Measurements from ENCODE around the gene GRB14. TPM values are rescaled to one million over a fixed set of nuclear protein-coding genes. Genes with fewer than 3 reads are reported as not detected.

The GRB14 gene
- total RNA-seq, 1 donor from 2014 or later: 4.5 TPM

- Histone ChIP-seq H3F3A (ENCODE audit: low read depth) (peaks cover 2% of the 10 kb centered on the region), H3K27me3 (no peaks in the 10 kb centered on the region), H3K79me2 (ENCODE audit: low read depth) (no peaks in the 10 kb centered on the region), H3K27ac (no peak overlapping the region), H2AFZ (replicated peaks) (no peak overlapping the region), H3K36me3 (no peaks in the 10 kb centered on the region), H3K4me1 (peaks cover 22% of the 10 kb centered on the region), H3K4me3 (no peak overlapping the region), H4K20me1 (ENCODE audit: low read depth) (no peaks in the 10 kb centered on the region), H3K9me3 (ENCODE audit: low read depth) (no peaks in the 10 kb centered on the region), H3K4me2 (no peak overlapping the region), H3K9ac (no peak overlapping the region)
- Mint-ChIP-seq H3K27ac (no peak overlapping the region), H3K36me3 (no peaks in the 10 kb centered on the region), H3K4me3 (no peak overlapping the region), H3K27me3 (ENCODE audit: insufficient read depth, low read depth) (no peaks in the 10 kb centered on the region), H3K9me3 (no peaks in the 10 kb centered on the region), H3K4me1 (peaks cover 10% of the 10 kb centered on the region)
- TF ChIP-seq EZH2phosphoT487 (IDR thresholded peaks at IDR 0.05): no peak
- TF ChIP-seq EZH2 (IDR thresholded peaks at IDR 0.05): no peak
- TF ChIP-seq CTCF (IDR thresholded peaks at IDR 0.05): no peak
- no peak for DNase-seq (ENCODE audit: low spot score)
Observed at GRCh38 chr2:164600763-164601162, 20.5 kb downstream of the GRB14 start.

GRCh38 chr2:164599954-164600589 lies 21.2 kb downstream of the GRB14 start:
- H3K27ac ChIP-seq: no peak overlapping the region

GRCh38 chr2:164597983-164598382 lies 23.3 kb downstream of the GRB14 start:
- no peaks in the 10 kb centered on the region for H3K9me3 Mint-ChIP-seq
- H3K27me3 Mint-ChIP-seq (ENCODE audit: insufficient read depth, low read depth): no peaks in the 10 kb centered on the region
- Histone ChIP-seq H3K4me2 (no peak overlapping the region), H3K79me2 (ENCODE audit: low read depth) (no peaks in the 10 kb centered on the region), H3K9me3 (ENCODE audit: low read depth) (no peaks in the 10 kb centered on the region), H3K27me3 (no peaks in the 10 kb centered on the region), H3K9ac (no peak overlapping the region), H3K36me3 (no peaks in the 10 kb centered on the region), H3F3A (ENCODE audit: low read depth) (peaks cover 10% of the 10 kb centered on the region), H2AFZ (replicated peaks) (no peak overlapping the region), H3K4me3 (no peak overlapping the region), H4K20me1 (ENCODE audit: low read depth) (no peaks in the 10 kb centered on the region), H3K4me1 (peaks cover 13% of the 10 kb centered on the region), H3K27ac (no peak overlapping the region)
- H3K4me3 Mint-ChIP-seq: no peak overlapping the region
- no peak for DNase-seq (ENCODE audit: low spot score)
- H3K4me1 Mint-ChIP-seq: no peaks in the 10 kb centered on the region
- H3K36me3 Mint-ChIP-seq: no peaks in the 10 kb centered on the region
- H3K27ac Mint-ChIP-seq: no peak overlapping the region
- TF ChIP-seq EZH2phosphoT487 (IDR thresholded peaks at IDR 0.05) (no peak), CTCF (IDR thresholded peaks at IDR 0.05) (no peak), EZH2 (IDR thresholded peaks at IDR 0.05) (no peak)

More at GRCh38 chr2:164599954-164600589, 21.2 kb downstream of the GRB14 start:
- Histone ChIP-seq H3F3A (ENCODE audit: low read depth) (peaks cover 9% of the 10 kb centered on the region), H3K27me3 (no peaks in the 10 kb centered on the region), H2AFZ (replicated peaks) (no peak overlapping the region), H3K36me3 (no peaks in the 10 kb centered on the region), H4K20me1 (ENCODE audit: low read depth) (no peaks in the 10 kb centered on the region), H3K4me2 (no peak overlapping the region), H3K4me1 (peaks cover 20% of the 10 kb centered on the region), H3K79me2 (ENCODE audit: low read depth) (no peaks in the 10 kb centered on the region), H3K9me3 (ENCODE audit: low read depth) (no peaks in the 10 kb centered on the region), H3K4me3 (no peak overlapping the region), H3K9ac (no peak overlapping the region)
- Mint-ChIP-seq H3K27me3 (ENCODE audit: insufficient read depth, low read depth) (no peaks in the 10 kb centered on the region), H3K27ac (no peak overlapping the region), H3K36me3 (no peaks in the 10 kb centered on the region), H3K4me1 (peaks cover 10% of the 10 kb centered on the region), H3K4me3 (no peak overlapping the region), H3K9me3 (no peaks in the 10 kb centered on the region)
- peak; percentile 96 for TF ChIP-seq CTCF (IDR thresholded peaks at IDR 0.05)
- TF ChIP-seq EZH2 (IDR thresholded peaks at IDR 0.05): no peak
- peak; percentile 84 for DNase-seq (ENCODE audit: low spot score)
